SK-N-MC (cell line): ENCODE data around the gene C1QL1.

Experiments used
- EZH2 ChIP-seq: fragments of 200-600 bp; sonication (generic); IDR thresholded peaks from one replicate; pipeline ENCODE4 v1.6.1; 2017; ENCODE audit warnings: antibody characterized with exemption
- POLR2AphosphoS5 ChIP-seq: IDR thresholded peaks from 2 replicates; pipeline ENCODE4 v1.6.1; 2012; ENCODE audit warnings: mild to moderate bottlenecking, low read depth, low read length, borderline replicate concordance

- TF ChIP-seq EZH2 = no peak
- TF ChIP-seq POLR2AphosphoS5 = no peak
Observed at GRCh38 chr17:44926821-44927525, 41.1 kb downstream of the C1QL1 start.
